HG03457 (cell line): ENCODE measurements around the gene LRGUK.
A peak's percentile ranks its signal among the peaks of the same experiment; 100 is the strongest.

ENCODE experiments used
- ATAC-seq: cut with Tn5 transposase; IDR thresholded peaks from one replicate; pipeline ENCODE4 v1.9.1; 2021; ENCODE audit warnings: moderate number of reproducible peaks; ENCODE audit not compliant: unreplicated experiment

The LRGUK gene

GRCh38 chr7:134126596-134126965 is 559 bp upstream of the LRGUK start:
- no peak for ATAC-seq

- ATAC-seq: no peak
These were observed 1.7 kb downstream of the LRGUK start for GRCh38 chr7:134128829-134129228.

- ATAC-seq: no peak
These were observed 2.9 kb downstream of the LRGUK start for GRCh38 chr7:134129856-134130523.

GRCh38 chr7:134134004-134134403 is 6.9 kb downstream of the LRGUK start:
- ATAC-seq: no peak

GRCh38 chr7:134140889-134141867 is 14.0 kb downstream of the LRGUK start:
- ATAC-seq: no peak

GRCh38 chr7:134141868-134142264 is 14.7 kb downstream of the LRGUK start:
- no peak for ATAC-seq

- no peak for ATAC-seq
These were observed 26.5 kb downstream of the LRGUK start for GRCh38 chr7:134153493-134154136.

GRCh38 chr7:134154581-134155130 is 27.5 kb downstream of the LRGUK start:
- ATAC-seq: no peak

- no peak for ATAC-seq
These were observed 28.1 kb downstream of the LRGUK start for GRCh38 chr7:134155206-134155605.

GRCh38 chr7:134155871-134156270 is 28.7 kb downstream of the LRGUK start:
- no peak for ATAC-seq

- no peak for ATAC-seq
These were observed 38.1 kb downstream of the LRGUK start for GRCh38 chr7:134165252-134165651.

- no peak for ATAC-seq
These were observed 40.1 kb downstream of the LRGUK start for GRCh38 chr7:134167250-134167649.

- no peak for ATAC-seq
These were observed 40.7 kb downstream of the LRGUK start for GRCh38 chr7:134167841-134168240.

- peak; percentile 85 for ATAC-seq
These were observed 47.7 kb downstream of the LRGUK start for GRCh38 chr7:134174795-134175261.

- no peak for ATAC-seq
These were observed 48.3 kb downstream of the LRGUK start for GRCh38 chr7:134175334-134176036.

- no peak for ATAC-seq
These were observed 48.9 kb downstream of the LRGUK start for GRCh38 chr7:134176037-134176350.

GRCh38 chr7:134179036-134180011 is 52.2 kb downstream of the LRGUK start:
- ATAC-seq: no peak

- ATAC-seq: no peak
These were observed 53.2 kb downstream of the LRGUK start for GRCh38 chr7:134180376-134180775.

- ATAC-seq: no peak
These were observed 54.9 kb downstream of the LRGUK start for GRCh38 chr7:134182078-134182477.

- ATAC-seq: no peak
These were observed 57.6 kb downstream of the LRGUK start for GRCh38 chr7:134184767-134185166.
